ENCODE measurements around the gene HDAC11. TPM values are rescaled to one million over a fixed set of nuclear protein-coding genes. Genes with fewer than 3 reads are reported as not detected.
A peak's percentile ranks its signal among the peaks of the same experiment; 100 is the strongest.

Gene HDAC11
- total and polyA plus RNA-seq, 4 donors = 12.3 to 17.3 (median 15.0) TPM

DNA sequence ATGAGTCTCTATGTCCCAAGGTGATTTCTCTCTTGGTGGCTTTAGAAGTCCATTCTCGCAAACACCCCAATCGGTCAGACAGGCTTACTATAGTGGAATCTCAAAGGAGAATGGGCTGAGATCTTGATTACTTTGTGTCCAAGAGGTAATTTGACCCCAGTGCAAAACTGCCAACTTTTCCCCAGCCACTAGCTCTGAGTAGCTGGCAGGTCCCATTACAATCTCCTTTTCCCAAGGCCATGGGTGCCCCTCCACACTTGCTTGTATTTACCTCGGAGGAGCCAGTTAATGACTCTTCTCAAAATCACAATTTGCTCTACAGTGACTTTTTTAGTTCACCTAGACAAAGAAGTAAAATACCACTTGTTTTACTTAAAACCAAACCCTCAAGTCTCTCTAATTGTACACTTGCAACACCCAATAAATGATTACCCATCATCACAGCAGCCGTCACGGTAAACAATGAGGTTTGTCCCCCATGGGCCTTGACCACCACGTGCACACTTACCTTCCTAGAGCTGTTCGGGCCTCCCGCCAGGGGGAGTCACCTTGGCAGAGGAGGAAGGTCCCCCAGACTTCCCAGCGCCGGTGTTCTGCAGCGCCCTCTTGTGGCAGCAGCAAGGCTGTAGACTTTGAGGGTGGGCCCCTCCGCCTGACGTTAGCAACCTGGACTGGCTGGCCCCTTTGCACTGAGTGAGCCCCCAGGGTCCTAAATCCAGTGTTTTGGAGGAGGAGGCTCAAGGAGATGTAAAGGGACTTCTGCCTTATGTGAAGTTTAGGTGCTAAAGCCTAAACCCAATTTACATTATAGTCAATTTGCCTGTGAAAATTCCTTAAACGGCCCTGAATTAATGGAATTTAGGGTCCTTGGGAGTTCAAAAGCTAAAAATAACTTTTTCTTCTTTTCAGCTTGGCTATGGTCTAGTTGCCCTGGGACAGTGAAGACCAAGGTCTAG lies 18.7 kb upstream of the HDAC11 start:
- DNase-seq = peak; percentile 34 to 67 (median 44)
- Histone ChIP-seq H3K27me3 (ENCODE audit: control insufficient read depth in 3 of 3, insufficient read depth in 3 of 3, low read length in 2 of 3) (no peaks in the 10 kb centered on the region), H3K27ac (ENCODE audit: low read depth in 1 of 2, low read length in 1 of 2) (no peak overlapping the region), H3K4me1 (ENCODE audit: control insufficient read depth in 5 of 5, insufficient read depth in 5 of 5, low read length in 5 of 5) (peaks cover 0 to 3% (median 0%) of the 10 kb centered on the region in 5 donors), H3K4me3 (no peak overlapping the region), H3K9me3 (ENCODE audit: control insufficient read depth in 4 of 4, insufficient read depth in 3 of 4, low read length in 3 of 4) (no peaks in the 10 kb centered on the region), H3K9ac (ENCODE audit: insufficient read depth in 1 of 2, low read length in 2 of 2) (no peak overlapping the region), H3K36me3 (ENCODE audit: control insufficient read depth in 4 of 4, insufficient read depth in 4 of 4, low read length in 4 of 4) (no peaks in the 10 kb centered on the region)
- ATAC-seq (ENCODE audit: insufficient read depth, low FRiP score) = no peak
- TF ChIP-seq, protein P1, sequence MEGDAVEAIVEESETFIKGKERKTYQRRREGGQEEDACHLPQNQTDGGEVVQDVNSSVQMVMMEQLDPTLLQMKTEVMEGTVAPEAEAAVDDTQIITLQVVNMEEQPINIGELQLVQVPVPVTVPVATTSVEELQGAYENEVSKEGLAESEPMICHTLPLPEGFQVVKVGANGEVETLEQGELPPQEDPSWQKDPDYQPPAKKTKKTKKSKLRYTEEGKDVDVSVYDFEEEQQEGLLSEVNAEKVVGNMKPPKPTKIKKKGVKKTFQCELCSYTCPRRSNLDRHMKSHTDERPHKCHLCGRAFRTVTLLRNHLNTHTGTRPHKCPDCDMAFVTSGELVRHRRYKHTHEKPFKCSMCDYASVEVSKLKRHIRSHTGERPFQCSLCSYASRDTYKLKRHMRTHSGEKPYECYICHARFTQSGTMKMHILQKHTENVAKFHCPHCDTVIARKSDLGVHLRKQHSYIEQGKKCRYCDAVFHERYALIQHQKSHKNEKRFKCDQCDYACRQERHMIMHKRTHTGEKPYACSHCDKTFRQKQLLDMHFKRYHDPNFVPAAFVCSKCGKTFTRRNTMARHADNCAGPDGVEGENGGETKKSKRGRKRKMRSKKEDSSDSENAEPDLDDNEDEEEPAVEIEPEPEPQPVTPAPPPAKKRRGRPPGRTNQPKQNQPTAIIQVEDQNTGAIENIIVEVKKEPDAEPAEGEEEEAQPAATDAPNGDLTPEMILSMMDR (IDR thresholded peaks at IDR 0.05; ENCODE audit: control extremely low read depth, extremely low read depth) = peak; percentile 24
- WGBS, 2 donors = 37 to 42% methylated on average over 14 of the region's 14 CpGs

DNA sequence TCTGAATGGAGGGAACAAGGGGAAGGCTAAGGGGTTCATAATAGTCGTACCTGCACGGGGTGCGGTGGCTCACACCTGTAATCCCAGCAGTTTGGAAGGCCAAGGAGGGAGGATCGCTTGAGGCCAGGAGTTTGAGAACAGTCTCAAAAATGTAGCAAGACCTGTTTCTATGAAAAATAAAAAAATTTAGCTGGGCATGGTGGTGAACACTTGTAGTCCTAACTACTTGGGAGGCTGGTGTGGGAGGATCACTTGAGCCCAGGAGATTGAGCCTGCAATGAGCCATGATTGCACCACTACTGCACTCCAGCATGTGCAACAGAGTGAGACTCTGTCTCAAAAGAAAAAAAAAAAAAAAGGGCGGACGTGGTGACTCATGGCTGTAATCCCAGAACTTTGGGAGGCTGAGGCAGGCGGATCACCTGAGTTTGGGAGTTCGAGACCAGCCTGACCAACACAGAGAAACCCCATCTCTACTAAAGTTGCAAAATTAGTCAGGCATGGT lies 17.9 kb upstream of the HDAC11 start:
- TF ChIP-seq, protein P1 (IDR thresholded peaks at IDR 0.05; ENCODE audit: control extremely low read depth, extremely low read depth) = no peak
- no peak for DNase-seq
- ATAC-seq (ENCODE audit: insufficient read depth, low FRiP score) = no peak
- Histone ChIP-seq H3K4me3 (no peak overlapping the region), H3K36me3 (ENCODE audit: control insufficient read depth in 4 of 4, insufficient read depth in 4 of 4, low read length in 4 of 4) (no peaks in the 10 kb centered on the region), H3K9me3 (ENCODE audit: control insufficient read depth in 4 of 4, insufficient read depth in 3 of 4, low read length in 3 of 4) (no peaks in the 10 kb centered on the region), H3K27me3 (ENCODE audit: control insufficient read depth in 3 of 3, insufficient read depth in 3 of 3, low read length in 2 of 3) (no peaks in the 10 kb centered on the region), H3K4me1 (ENCODE audit: control insufficient read depth in 5 of 5, insufficient read depth in 5 of 5, low read length in 5 of 5) (peaks cover 0 to 3% (median 0%) of the 10 kb centered on the region in 5 donors), H3K9ac (ENCODE audit: insufficient read depth in 1 of 2, low read length in 2 of 2) (no peak overlapping the region), H3K27ac (ENCODE audit: low read depth in 1 of 2, low read length in 1 of 2) (no peak overlapping the region)
- 80 to 94% methylated on average over 8 of the region's 8 CpGs for WGBS, 2 donors

DNA sequence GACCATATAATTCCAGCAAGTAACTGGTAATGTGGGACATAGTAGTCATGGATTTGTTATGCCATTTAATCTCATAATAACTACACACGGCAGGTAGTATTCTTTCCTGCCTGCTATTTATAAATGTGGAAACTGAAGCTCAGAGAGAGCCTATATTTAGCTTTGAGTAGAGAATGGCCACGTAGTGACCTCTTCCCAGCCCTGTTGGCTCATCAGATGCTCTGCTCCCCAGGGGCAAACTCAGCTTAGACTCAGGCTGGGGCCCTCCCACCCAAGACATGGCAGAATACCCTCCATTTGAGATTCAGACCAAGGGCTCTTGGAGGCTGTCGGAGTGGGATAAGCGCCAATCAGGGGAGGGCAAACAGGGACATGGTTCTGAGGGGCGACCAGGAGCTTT lies 17.3 kb upstream of the HDAC11 start:
- Histone ChIP-seq H3K27ac (ENCODE audit: low read depth in 1 of 2, low read length in 1 of 2) (no peak overlapping the region), H3K9ac (ENCODE audit: insufficient read depth in 1 of 2, low read length in 2 of 2) (no peak overlapping the region), H3K36me3 (ENCODE audit: control insufficient read depth in 4 of 4, insufficient read depth in 4 of 4, low read length in 4 of 4) (no peaks in the 10 kb centered on the region), H3K4me1 (ENCODE audit: control insufficient read depth in 5 of 5, insufficient read depth in 5 of 5, low read length in 5 of 5) (peaks cover 0 to 3% (median 0%) of the 10 kb centered on the region in 5 donors), H3K9me3 (ENCODE audit: control insufficient read depth in 4 of 4, insufficient read depth in 3 of 4, low read length in 3 of 4) (no peaks in the 10 kb centered on the region), H3K27me3 (ENCODE audit: control insufficient read depth in 3 of 3, insufficient read depth in 3 of 3, low read length in 2 of 3) (no peaks in the 10 kb centered on the region), H3K4me3 (no peak overlapping the region)
- ATAC-seq (ENCODE audit: insufficient read depth, low FRiP score) (no peak), DNase-seq (no peak)
- 61 to 82% methylated on average over 5 of the region's 5 CpGs for WGBS, 2 donors
- TF ChIP-seq, protein P1 (IDR thresholded peaks at IDR 0.05; ENCODE audit: control extremely low read depth, extremely low read depth) = no peak

All from lung (tissue), 12 donors.